ENCODE results near the gene ZRANB3.

GRCh38 chr2:135552887-135553286 is 21.9 kb upstream of the ZRANB3 start:
- no peak for TF ChIP-seq CTCF (IDR thresholded peaks at IDR 0.05; ENCODE audit: low read length)
- no peak for TF ChIP-seq EZH2 (optimal IDR thresholded peaks at IDR 0.05; ENCODE audit: low read depth, low read length)
- TF ChIP-seq EZH2phosphoT487 (IDR thresholded peaks at IDR 0.05; ENCODE audit: low read length), result no peak

Data from MM.1S (cell line).